ENCODE results near the gene NATD1. TPM values are rescaled to one million over a fixed set of nuclear protein-coding genes. Genes with fewer than 3 reads are reported as not detected.

NATD1 gene
- total and polyA plus RNA-seq, 4 donors: 1.4 to 24.5 (median 2.9) TPM

DNA sequence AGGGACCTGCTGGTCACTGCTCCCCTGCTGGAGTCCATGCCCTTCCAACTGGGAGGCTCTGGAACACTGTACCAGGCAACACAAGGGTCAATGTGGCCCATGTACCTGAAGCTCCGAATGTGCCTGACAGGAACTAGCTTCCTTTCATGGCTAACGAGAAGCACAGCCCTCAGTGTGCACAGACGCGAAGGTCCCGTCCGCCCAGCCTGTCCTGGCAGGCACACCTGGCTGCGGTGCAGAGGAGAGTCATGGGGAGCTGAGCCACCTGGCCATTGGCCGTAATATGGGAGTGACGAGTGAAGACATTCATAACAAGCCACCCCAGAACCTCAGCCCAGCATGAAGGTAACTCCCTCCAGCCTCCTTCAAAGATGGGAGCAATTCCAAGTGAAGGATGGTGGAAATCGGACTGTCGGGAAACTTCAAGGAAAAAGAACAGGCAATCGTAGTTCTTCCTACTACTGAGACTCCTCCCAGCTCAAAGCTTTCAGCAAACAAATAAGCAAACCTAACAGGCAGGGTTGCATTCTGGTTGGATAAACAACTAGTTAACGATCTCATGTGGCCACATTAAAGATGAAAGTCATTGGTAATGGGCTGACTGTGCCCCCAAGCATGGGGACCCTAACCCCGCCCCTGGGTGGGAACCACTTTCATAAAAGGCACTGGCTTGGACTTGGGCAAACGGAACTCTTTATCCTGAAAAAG lies 52.5 kb downstream of the NATD1 start:
- H3K4me3 ChIP-seq (ENCODE audit: low read depth in 1 of 3, low read length in 3 of 3): no peak overlapping the region
- H3K9me3 ChIP-seq (ENCODE audit: control insufficient read depth in 4 of 4, low read length in 3 of 4): no peaks in the 10 kb centered on the region
- H3K27me3 ChIP-seq (ENCODE audit: control insufficient read depth in 4 of 4, insufficient read depth in 4 of 4, low read length in 3 of 4): no peaks in the 10 kb centered on the region
- peaks cover 0 to 3% (median 0%) of the 10 kb centered on the region in 4 donors for H3K4me1 ChIP-seq (ENCODE audit: control insufficient read depth in 4 of 4, insufficient read depth in 4 of 4, low read length in 3 of 4)
- WGBS: 92% methylated on average over 15 of the region's 15 CpGs
- H3K9ac ChIP-seq (ENCODE audit: low read depth in 1 of 2, low read length in 2 of 2): no peak overlapping the region
- H3K27ac ChIP-seq (ENCODE audit: low read depth in 1 of 2, low read length in 2 of 2): no peak overlapping the region
- H3K36me3 ChIP-seq (ENCODE audit: control insufficient read depth in 4 of 4, insufficient read depth in 3 of 4, low read depth in 1 of 4, low read length in 3 of 4): peaks cover 5 to 18% (median 11%) of the 10 kb centered on the region in 4 donors
- TF ChIP-seq SP1 (IDR thresholded peaks at IDR 0.05): no peak
- no peak for TF ChIP-seq RXRA (IDR thresholded peaks at IDR 0.05)
- TF ChIP-seq, protein P1, sequence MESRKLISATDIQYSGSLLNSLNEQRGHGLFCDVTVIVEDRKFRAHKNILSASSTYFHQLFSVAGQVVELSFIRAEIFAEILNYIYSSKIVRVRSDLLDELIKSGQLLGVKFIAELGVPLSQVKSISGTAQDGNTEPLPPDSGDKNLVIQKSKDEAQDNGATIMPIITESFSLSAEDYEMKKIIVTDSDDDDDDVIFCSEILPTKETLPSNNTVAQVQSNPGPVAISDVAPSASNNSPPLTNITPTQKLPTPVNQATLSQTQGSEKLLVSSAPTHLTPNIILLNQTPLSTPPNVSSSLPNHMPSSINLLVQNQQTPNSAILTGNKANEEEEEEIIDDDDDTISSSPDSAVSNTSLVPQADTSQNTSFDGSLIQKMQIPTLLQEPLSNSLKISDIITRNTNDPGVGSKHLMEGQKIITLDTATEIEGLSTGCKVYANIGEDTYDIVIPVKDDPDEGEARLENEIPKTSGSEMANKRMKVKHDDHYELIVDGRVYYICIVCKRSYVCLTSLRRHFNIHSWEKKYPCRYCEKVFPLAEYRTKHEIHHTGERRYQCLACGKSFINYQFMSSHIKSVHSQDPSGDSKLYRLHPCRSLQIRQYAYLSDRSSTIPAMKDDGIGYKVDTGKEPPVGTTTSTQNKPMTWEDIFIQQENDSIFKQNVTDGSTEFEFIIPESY (IDR thresholded peaks at IDR 0.05): no peak
- no peak for TF ChIP-seq HNF4A (conservative IDR thresholded peaks at IDR 0.05)
- DNase-seq (ENCODE audit: low spot score): no peak

DNA sequence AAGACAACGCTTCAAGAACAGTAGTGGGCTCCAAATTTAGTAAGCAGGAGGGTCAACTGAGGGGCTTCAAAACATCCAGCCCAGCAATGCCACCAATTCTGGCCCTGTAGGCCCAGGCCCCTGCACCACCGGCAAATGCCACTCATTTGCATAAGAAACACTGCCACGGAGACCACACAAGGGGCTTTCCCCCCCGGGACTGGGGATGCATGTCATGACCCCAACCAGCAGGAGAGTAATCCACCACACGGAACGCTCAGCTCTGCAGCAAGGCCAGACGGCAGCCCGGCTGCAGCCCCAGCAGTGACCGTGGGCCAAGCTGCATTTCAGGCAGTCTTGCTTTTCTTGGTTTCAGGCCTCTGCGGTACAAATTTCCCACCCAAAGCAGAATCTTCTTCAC lies 53.4 kb downstream of the NATD1 start:
- TF ChIP-seq, protein P2, sequence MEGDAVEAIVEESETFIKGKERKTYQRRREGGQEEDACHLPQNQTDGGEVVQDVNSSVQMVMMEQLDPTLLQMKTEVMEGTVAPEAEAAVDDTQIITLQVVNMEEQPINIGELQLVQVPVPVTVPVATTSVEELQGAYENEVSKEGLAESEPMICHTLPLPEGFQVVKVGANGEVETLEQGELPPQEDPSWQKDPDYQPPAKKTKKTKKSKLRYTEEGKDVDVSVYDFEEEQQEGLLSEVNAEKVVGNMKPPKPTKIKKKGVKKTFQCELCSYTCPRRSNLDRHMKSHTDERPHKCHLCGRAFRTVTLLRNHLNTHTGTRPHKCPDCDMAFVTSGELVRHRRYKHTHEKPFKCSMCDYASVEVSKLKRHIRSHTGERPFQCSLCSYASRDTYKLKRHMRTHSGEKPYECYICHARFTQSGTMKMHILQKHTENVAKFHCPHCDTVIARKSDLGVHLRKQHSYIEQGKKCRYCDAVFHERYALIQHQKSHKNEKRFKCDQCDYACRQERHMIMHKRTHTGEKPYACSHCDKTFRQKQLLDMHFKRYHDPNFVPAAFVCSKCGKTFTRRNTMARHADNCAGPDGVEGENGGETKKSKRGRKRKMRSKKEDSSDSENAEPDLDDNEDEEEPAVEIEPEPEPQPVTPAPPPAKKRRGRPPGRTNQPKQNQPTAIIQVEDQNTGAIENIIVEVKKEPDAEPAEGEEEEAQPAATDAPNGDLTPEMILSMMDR (IDR thresholded peaks at IDR 0.05; ENCODE audit: low read depth, low read length, missing input control): no peak
- TF ChIP-seq, protein P3, sequence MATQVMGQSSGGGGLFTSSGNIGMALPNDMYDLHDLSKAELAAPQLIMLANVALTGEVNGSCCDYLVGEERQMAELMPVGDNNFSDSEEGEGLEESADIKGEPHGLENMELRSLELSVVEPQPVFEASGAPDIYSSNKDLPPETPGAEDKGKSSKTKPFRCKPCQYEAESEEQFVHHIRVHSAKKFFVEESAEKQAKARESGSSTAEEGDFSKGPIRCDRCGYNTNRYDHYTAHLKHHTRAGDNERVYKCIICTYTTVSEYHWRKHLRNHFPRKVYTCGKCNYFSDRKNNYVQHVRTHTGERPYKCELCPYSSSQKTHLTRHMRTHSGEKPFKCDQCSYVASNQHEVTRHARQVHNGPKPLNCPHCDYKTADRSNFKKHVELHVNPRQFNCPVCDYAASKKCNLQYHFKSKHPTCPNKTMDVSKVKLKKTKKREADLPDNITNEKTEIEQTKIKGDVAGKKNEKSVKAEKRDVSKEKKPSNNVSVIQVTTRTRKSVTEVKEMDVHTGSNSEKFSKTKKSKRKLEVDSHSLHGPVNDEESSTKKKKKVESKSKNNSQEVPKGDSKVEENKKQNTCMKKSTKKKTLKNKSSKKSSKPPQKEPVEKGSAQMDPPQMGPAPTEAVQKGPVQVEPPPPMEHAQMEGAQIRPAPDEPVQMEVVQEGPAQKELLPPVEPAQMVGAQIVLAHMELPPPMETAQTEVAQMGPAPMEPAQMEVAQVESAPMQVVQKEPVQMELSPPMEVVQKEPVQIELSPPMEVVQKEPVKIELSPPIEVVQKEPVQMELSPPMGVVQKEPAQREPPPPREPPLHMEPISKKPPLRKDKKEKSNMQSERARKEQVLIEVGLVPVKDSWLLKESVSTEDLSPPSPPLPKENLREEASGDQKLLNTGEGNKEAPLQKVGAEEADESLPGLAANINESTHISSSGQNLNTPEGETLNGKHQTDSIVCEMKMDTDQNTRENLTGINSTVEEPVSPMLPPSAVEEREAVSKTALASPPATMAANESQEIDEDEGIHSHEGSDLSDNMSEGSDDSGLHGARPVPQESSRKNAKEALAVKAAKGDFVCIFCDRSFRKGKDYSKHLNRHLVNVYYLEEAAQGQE (IDR thresholded peaks at IDR 0.05): no peak
- no peak for TF ChIP-seq NR2F2 (IDR thresholded peaks at IDR 0.05)
- TF ChIP-seq GABPA (IDR thresholded peaks at IDR 0.05 in 1 of 2, conservative IDR thresholded peaks at IDR 0.05 in 1 of 2): no peak
- no peak for TF ChIP-seq TAF1 (conservative IDR thresholded peaks at IDR 0.05)
- TF ChIP-seq, protein P4, sequence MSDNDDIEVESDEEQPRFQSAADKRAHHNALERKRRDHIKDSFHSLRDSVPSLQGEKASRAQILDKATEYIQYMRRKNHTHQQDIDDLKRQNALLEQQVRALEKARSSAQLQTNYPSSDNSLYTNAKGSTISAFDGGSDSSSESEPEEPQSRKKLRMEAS (IDR thresholded peaks at IDR 0.05): no peak
- no peak for TF ChIP-seq JUND (IDR thresholded peaks at IDR 0.05)
- TF ChIP-seq, protein P5, sequence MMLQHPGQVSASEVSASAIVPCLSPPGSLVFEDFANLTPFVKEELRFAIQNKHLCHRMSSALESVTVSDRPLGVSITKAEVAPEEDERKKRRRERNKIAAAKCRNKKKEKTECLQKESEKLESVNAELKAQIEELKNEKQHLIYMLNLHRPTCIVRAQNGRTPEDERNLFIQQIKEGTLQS (IDR thresholded peaks at IDR 0.05): no peak
- no peak for TF ChIP-seq HNF4G (IDR thresholded peaks at IDR 0.05)
- TF ChIP-seq SP1 (IDR thresholded peaks at IDR 0.05): no peak
- no peak for DNase-seq (ENCODE audit: low spot score)
- Histone ChIP-seq H3K36me3 (ENCODE audit: control insufficient read depth in 4 of 4, insufficient read depth in 3 of 4, low read depth in 1 of 4, low read length in 3 of 4) (peaks cover 5 to 18% (median 11%) of the 10 kb centered on the region in 4 donors), H3K4me3 (ENCODE audit: low read depth in 1 of 3, low read length in 3 of 3) (no peak overlapping the region), H3K9me3 (ENCODE audit: control insufficient read depth in 4 of 4, low read length in 3 of 4) (no peaks in the 10 kb centered on the region), H3K27ac (ENCODE audit: low read depth in 1 of 2, low read length in 2 of 2) (no peak overlapping the region), H3K27me3 (ENCODE audit: control insufficient read depth in 4 of 4, insufficient read depth in 4 of 4, low read length in 3 of 4) (no peaks in the 10 kb centered on the region), H3K4me1 (ENCODE audit: control insufficient read depth in 4 of 4, insufficient read depth in 4 of 4, low read length in 3 of 4) (peaks cover 0 to 3% (median 0%) of the 10 kb centered on the region in 4 donors), H3K9ac (ENCODE audit: low read depth in 1 of 2, low read length in 2 of 2) (no peak overlapping the region)
- 82% methylated on average over 10 of the region's 10 CpGs for WGBS

All from liver (tissue), 9 donors.